GM10266 (cell line): ENCODE measurements around the gene BICDL2.

Experiments
- DNase-seq: peaks from one replicate; pipeline ENCODE4 v3.0.0; 2012; ENCODE audit errors: extremely low spot score
- CTCF ChIP-seq: IDR thresholded peaks from 2 replicates; pipeline ENCODE4 v1.5.1; 2012; ENCODE audit warnings: mild to moderate bottlenecking, low read depth; ENCODE audit not compliant: control insufficient read depth, insufficient read depth; ENCODE audit errors: missing control alignments

The BICDL2 gene

GRCh38 chr16:3023415-3023668 lies 13.4 kb downstream of the BICDL2 start:
- no peak for TF ChIP-seq CTCF
- no peak for DNase-seq

DNA sequence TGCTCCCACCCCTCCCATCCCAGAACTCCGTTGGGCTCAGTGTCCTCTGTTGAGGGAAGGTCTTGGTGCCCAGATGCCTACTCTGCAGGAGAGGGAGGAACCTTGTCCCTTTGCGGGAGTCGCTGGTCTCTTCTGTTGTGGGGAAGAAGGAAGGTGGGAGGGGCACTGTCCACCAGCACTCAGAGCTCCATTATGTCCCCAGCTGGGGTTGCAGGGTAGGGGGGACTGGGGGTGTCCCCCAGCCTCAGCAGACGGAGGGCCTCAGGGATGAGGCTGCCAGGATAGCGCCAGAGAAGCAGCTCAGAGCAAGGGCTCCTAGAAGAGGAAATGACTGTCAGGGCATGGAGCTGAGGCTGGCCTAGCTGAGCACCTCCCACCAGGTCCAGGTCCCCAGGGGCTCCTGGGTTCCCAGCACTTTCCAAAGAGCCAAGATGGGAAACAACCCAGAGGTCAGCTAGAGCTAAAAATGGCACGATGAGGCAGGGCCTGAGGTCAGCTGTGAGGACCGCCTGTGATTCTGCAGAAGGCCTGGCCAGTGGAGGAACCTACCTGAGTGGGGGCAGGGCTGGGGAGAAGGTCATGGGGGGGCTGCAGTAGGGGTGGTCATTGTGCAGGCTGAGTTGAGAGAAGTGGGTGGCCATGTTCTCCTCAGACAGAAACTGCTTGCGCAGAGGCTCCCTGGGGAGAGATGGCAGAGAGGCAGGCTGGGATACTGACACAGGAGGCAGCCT lies 13.9 kb downstream of the BICDL2 start:
- TF ChIP-seq CTCF = no peak
- DNase-seq = no peak

GRCh38 chr16:3022208-3022683 lies 14.5 kb downstream of the BICDL2 start:
- TF ChIP-seq CTCF = no peak
- DNase-seq = peak; percentile 79

GRCh38 chr16:3021449-3022207 lies 15.1 kb downstream of the BICDL2 start:
- DNase-seq = peak; percentile 86

DNA sequence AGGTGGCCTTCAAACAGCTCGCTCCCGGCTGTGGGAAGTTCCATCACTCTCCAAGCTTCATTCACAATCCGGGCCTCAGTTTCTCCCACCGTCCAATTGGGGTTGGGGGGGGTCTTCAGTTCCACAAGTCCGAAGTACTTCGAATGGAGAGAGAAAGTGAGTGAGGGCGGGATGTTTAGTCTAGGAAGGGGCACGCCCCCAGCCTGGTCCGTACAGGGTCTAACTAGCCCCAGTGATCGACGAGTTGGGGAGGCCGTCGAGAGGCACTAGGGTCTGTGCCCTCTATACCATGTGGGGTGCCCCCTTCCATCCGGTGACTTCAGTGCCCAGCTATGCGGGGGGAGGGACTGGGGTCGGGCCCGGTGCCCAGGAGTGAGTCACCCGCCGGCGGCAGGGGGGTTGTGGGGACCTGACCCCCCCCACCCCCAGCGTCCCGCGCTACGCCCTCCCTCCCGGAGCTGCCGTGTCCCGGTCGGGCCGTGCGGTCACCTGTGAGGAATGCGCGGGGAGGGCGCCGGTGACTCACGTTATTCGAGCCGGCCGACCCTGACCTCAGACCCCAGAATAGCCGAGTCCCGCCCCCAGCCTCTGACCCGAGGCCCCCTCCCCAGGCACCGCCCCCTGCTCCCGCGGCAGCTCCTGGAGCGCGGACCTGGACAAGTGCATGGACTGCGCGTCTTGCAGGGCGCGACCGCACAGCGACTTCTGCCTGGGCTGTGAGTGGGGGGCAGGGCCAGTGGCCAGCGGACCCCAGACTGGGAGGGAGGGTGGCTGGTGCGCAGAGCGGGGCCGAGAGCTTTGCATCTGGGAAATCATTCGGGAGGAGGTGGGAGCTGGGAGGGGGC lies 15.9 kb downstream of the BICDL2 start:
- TF ChIP-seq CTCF = peak; percentile 15
- no peak for DNase-seq

More at GRCh38 chr16:3021449-3022207, 15.1 kb downstream of the BICDL2 start:
- TF ChIP-seq CTCF = peak; percentile 38

GRCh38 chr16:3020247-3020603 lies 16.5 kb downstream of the BICDL2 start, which contains the start of gene TNFRSF12A:
Gene TNFRSF12A, plus strand, starts transcription at chr16:3020368. Its CDS starts 30 bp downstream, at chr16:3020398.
- peak; percentile 95 for DNase-seq
- peak; percentile 2 for TF ChIP-seq CTCF
